GM11168 (cell line): ENCODE results near the gene RRM2.
"Not testable (repeated sequence)": the region's sequence is repeated elsewhere in the genome, so short reads cannot be mapped to it uniquely, and the experiment has no call there.

Experiments
- in situ Hi-C: fragments of 300-500 bp; cut with MboI; formaldehyde crosslinking; loops from one replicate; pipeline ENCODE4 v1.12.0; 2022; ENCODE audit warnings: low sequenced_read_pairs; ENCODE audit not compliant: unreplicated experiment

RRM2 gene

GRCh38 chr2:10089565-10090190 lies 32.9 kb upstream of the RRM2 start:
- in situ Hi-C loops = no loop called here

GRCh38 chr2:10091182-10091888 lies 31.2 kb upstream of the RRM2 start:
- in situ Hi-C loops = no loop called here

GRCh38 chr2:10091889-10092244 lies 30.7 kb upstream of the RRM2 start:
- in situ Hi-C loops = not testable (repeated sequence)

- in situ Hi-C loops = no loop called here
Observed at GRCh38 chr2:10094271-10094814, 28.2 kb upstream of the RRM2 start.

GRCh38 chr2:10095175-10095574 lies 27.4 kb upstream of the RRM2 start:
- in situ Hi-C loops = no loop called here

GRCh38 chr2:10096641-10097040 lies 25.9 kb upstream of the RRM2 start:
- in situ Hi-C loops = no loop called here

GRCh38 chr2:10097352-10098148 lies 25.0 kb upstream of the RRM2 start:
- in situ Hi-C loops = no loop called here

- in situ Hi-C loops = no loop called here
Observed at GRCh38 chr2:10101491-10101890, 21.0 kb upstream of the RRM2 start.

- in situ Hi-C loops = no loop called here
Observed at GRCh38 chr2:10103179-10103578, 19.4 kb upstream of the RRM2 start.

- in situ Hi-C loops = loop anchor here (5.0 kb wide), 1 partner anchor 38 kb away; no protein-coding TSS in a partner anchor
Observed at GRCh38 chr2:10104906-10105305, 17.6 kb upstream of the RRM2 start.

- in situ Hi-C loops = loop anchor here (5.0 kb wide), 1 partner anchor 42 kb away; no protein-coding TSS in a partner anchor
Observed at GRCh38 chr2:10109311-10109710, 13.2 kb upstream of the RRM2 start.

GRCh38 chr2:10119027-10119325 lies 3.6 kb upstream of the RRM2 start:
- in situ Hi-C loops = no loop called here

- in situ Hi-C loops = loop anchor here (5.0 kb wide), 1 partner anchor 298 kb away; no protein-coding TSS in a partner anchor
Observed at GRCh38 chr2:10119601-10120157, 2.9 kb upstream of the RRM2 start.

- in situ Hi-C loops = loop anchor here (5.0 kb wide), 1 partner anchor 297 kb away; no protein-coding TSS in a partner anchor
Observed at GRCh38 chr2:10120158-10120876, 2.2 kb upstream of the RRM2 start.

- in situ Hi-C loops = loop anchor here (5.0 kb wide), 1 partner anchor 296 kb away; no protein-coding TSS in a partner anchor
Observed at GRCh38 chr2:10120877-10121574, 1.5 kb upstream of the RRM2 start.

GRCh38 chr2:10123281-10123680 lies 742 bp downstream of the RRM2 start:
- in situ Hi-C loops = loop anchor here (5.0 kb wide), 1 partner anchor 294 kb away; no protein-coding TSS in a partner anchor

GRCh38 chr2:10124538-10125045 lies 2.1 kb downstream of the RRM2 start:
- in situ Hi-C loops = loop anchor here (5.0 kb wide), 1 partner anchor 293 kb away; no protein-coding TSS in a partner anchor

GRCh38 chr2:10125842-10126631 lies 3.5 kb downstream of the RRM2 start:
- in situ Hi-C loops = no loop called here
